ENCODE measurements around the gene FAM20A. TPM values are rescaled to one million over a fixed set of nuclear protein-coding genes. Genes with fewer than 3 reads are reported as not detected.

FAM20A gene
- total and polyA plus RNA-seq, 7 donors = 0.46 to 10.0 (median 5.4) TPM

DNA sequence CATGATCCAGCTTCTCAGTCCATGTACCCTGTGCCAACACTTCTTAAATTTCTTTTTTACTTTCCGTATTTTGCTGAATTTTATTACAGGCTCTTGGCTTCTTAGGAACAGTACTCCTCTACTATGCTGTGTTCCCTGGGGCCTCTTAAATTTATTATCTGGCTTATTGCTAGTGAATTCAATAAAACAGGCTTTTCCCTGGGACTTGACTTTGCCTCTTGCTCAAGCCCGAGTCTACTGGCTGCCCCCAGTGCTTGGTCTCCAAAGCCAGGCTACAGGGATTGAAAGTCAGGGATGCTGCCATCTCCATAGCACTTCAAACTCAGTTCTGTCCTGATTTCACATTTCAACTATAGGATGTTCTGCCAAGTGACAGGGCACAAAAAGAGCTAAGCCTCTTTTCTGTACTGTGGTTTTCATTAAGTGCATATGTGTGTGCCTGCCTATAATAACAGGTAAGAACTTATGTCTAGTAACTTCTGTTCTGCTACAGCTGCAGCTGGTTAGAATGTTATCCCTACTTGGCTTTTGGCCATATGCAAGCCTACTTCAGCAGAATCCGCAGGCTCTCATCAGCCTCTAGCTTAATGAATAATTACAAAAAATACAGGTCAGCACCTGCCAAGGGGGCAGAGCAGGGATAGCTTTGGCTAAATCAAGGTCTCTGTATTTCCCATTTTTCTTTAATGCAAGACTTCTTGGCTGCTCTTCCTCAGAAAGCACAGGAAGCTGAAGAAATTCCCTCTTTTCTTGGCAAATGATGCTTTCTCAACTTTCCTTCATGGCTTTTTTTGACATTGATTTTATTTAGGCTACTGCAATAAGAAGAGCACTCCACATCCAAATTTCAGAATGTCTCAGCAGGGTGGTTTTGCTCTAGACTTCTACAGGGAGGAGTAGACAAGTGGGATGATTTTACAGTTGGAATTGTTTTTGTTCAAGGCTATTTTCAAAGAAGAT lies 8.2 kb downstream of the FAM20A start:
- TF ChIP-seq POLR2AphosphoS5 (IDR thresholded peaks at IDR 0.05) = no peak
- no peak for TF ChIP-seq EP300 (IDR thresholded peaks at IDR 0.05)
- no peak for TF ChIP-seq POLR2A (IDR thresholded peaks at IDR 0.05)
- TF ChIP-seq, protein P1, sequence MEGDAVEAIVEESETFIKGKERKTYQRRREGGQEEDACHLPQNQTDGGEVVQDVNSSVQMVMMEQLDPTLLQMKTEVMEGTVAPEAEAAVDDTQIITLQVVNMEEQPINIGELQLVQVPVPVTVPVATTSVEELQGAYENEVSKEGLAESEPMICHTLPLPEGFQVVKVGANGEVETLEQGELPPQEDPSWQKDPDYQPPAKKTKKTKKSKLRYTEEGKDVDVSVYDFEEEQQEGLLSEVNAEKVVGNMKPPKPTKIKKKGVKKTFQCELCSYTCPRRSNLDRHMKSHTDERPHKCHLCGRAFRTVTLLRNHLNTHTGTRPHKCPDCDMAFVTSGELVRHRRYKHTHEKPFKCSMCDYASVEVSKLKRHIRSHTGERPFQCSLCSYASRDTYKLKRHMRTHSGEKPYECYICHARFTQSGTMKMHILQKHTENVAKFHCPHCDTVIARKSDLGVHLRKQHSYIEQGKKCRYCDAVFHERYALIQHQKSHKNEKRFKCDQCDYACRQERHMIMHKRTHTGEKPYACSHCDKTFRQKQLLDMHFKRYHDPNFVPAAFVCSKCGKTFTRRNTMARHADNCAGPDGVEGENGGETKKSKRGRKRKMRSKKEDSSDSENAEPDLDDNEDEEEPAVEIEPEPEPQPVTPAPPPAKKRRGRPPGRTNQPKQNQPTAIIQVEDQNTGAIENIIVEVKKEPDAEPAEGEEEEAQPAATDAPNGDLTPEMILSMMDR (IDR thresholded peaks at IDR 0.05) = no peak
- 66 to 73% methylated on average over 3 of the region's 3 CpGs for WGBS, 2 donors
- intact Hi-C loops (cut with DNase I) = no loop called here
- Histone ChIP-seq H3K27ac (peak overlapping the region in 1 of 4 donors; percentile 18), H3K9me3 (peaks cover 0 to 7% (median 0%) of the 10 kb centered on the region in 4 donors), H3K4me1 (no peaks in the 10 kb centered on the region), H3K27me3 (peaks cover 0 to 8% (median 0%) of the 10 kb centered on the region in 3 donors), H3K4me3 (no peak overlapping the region), H3K36me3 (no peaks in the 10 kb centered on the region)
- no peak for DNase-seq

DNA sequence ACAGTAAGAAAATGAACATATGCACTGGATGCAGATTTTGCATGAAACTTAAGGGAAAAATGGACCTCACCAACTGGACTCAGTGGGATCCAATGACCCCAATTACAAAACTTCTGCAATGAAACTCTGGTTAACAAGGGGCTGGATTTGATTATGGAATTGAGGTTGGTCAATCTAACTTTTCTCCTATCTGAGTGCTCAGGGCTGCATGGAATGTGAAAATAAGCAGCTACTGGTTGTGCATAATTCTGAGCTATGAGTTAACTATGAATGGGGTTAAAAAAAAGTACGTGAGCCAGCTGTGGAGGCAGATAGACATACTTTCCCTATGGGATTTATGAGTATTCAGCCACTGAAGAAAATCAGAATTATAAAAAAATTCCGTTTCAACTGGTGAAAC lies 9.2 kb downstream of the FAM20A start:
- Histone ChIP-seq H3K27ac (no peak overlapping the region), H3K4me3 (no peak overlapping the region), H3K9me3 (peaks cover 0 to 7% (median 0%) of the 10 kb centered on the region in 4 donors), H3K27me3 (peaks cover 0 to 3% (median 0%) of the 10 kb centered on the region in 3 donors), H3K36me3 (no peaks in the 10 kb centered on the region), H3K4me1 (no peaks in the 10 kb centered on the region)
- TF ChIP-seq POLR2A (IDR thresholded peaks at IDR 0.05) (no peak), EP300 (IDR thresholded peaks at IDR 0.05) (no peak), POLR2AphosphoS5 (IDR thresholded peaks at IDR 0.05) (no peak)
- TF ChIP-seq, protein P1 (IDR thresholded peaks at IDR 0.05) = no peak
- no peak for DNase-seq
- intact Hi-C loops (cut with DNase I) = no loop called here
- 72 to 79% methylated on average over 2 of the region's 2 CpGs for WGBS, 2 donors

DNA sequence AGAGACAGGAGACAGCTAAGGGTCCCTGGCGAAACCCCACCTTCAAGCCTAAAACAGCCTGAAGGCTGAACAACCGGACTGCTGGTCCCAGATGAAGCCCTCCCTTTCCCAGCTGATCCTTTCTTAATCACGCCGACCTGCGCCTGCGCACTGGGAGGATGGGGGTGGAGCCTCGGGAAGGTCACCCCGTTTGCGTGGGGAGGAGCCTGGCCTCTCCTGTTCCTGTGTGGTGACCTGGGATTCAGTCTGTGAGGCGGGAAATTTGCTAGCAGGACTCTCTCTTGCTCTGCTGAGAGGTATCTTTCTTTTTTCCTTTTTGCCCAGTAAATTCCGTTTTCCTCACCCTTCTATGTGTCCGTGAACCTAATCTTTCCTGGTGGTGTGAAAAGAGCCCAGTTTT lies 9.6 kb downstream of the FAM20A start:
- TF ChIP-seq POLR2A (IDR thresholded peaks at IDR 0.05) = no peak
- no peak for TF ChIP-seq EP300 (IDR thresholded peaks at IDR 0.05)
- TF ChIP-seq POLR2AphosphoS5 (IDR thresholded peaks at IDR 0.05) = no peak
- TF ChIP-seq, protein P1 (IDR thresholded peaks at IDR 0.05) = no peak
- intact Hi-C loops (cut with DNase I) = no loop called here
- Histone ChIP-seq H3K4me1 (no peaks in the 10 kb centered on the region), H3K27ac (no peak overlapping the region), H3K4me3 (no peak overlapping the region), H3K36me3 (no peaks in the 10 kb centered on the region), H3K27me3 (peaks cover 0 to 3% (median 0%) of the 10 kb centered on the region in 3 donors), H3K9me3 (peaks cover 0 to 7% (median 0%) of the 10 kb centered on the region in 4 donors)
- 85 to 87% methylated on average over 12 of the region's 12 CpGs for WGBS, 2 donors
- no peak for DNase-seq

DNA sequence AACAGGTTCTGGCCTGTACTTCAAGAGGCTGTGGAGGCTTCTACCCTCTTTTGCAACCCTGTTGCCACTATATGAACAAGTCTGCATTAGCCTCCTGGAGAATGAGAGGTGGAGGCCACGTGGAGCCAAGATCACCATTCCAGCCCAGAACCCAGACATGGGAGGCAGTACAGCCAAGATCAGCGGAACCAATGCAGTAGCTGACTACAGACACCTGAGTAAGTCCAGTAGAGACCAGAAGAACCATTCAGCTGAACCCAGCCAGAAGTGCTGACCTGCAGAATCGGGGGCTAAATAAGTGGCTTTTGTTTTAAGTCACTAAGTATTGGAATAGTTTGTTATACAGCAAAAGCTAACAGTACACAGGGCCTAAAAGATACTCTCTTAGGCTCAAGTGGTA lies 12.1 kb downstream of the FAM20A start:
- no peak for DNase-seq
- intact Hi-C loops (cut with DNase I) = no loop called here
- no peak overlapping the region for H3K4me3 ChIP-seq
- TF ChIP-seq, protein P1 (IDR thresholded peaks at IDR 0.05) = no peak
- TF ChIP-seq POLR2A (IDR thresholded peaks at IDR 0.05) = no peak
- TF ChIP-seq EP300 (IDR thresholded peaks at IDR 0.05) = no peak
- TF ChIP-seq POLR2AphosphoS5 (IDR thresholded peaks at IDR 0.05) = no peak
- H3K9me3 ChIP-seq = peaks cover 0 to 7% (median 0%) of the 10 kb centered on the region in 4 donors
- WGBS, 2 donors = 89 to 94% methylated on average over 3 of the region's 3 CpGs
- H3K4me1 ChIP-seq = no peaks in the 10 kb centered on the region
- H3K27me3 ChIP-seq = no peaks in the 10 kb centered on the region
- no peak overlapping the region for H3K27ac ChIP-seq
- H3K36me3 ChIP-seq = no peaks in the 10 kb centered on the region

Measured in sigmoid colon (tissue), 7 donors.